Coronary artery (tissue), 2 donors: ENCODE data around the gene ARID2.

ENCODE experiments used
- DNase-seq: peaks from one replicate; pipeline ENCODE4 v3.0.0-alpha.2; 2017; ENCODE audit warnings: low spot score
- H3K27ac ChIP-seq, 2 donors: fragments of 200-600 bp; sonication (generic); one replicate each; pipeline ENCODE4 v1.5.1; 2016 to 2019
- H3K4me3 ChIP-seq: fragments of 200-600 bp; sonication (generic); 2 replicates; pipeline ENCODE4 v1.5.1; 2016; ENCODE audit warnings: mild to moderate bottlenecking, moderate library complexity
- CTCF ChIP-seq: fragments of 200-600 bp; sonication (generic); IDR thresholded peaks from one replicate; pipeline ENCODE4 v1.5.1; 2019; ENCODE audit warnings: antibody characterized with exemption

The ARID2 gene

GRCh38 chr12:45757172-45757571, 27.7 kb downstream of the ARID2 start:
- no peak for DNase-seq
- TF ChIP-seq CTCF: no peak
- Histone ChIP-seq H3K27ac (no peak overlapping the region), H3K4me3 (no peak overlapping the region)

GRCh38 chr12:45760333-45760732, 30.8 kb downstream of the ARID2 start:
- no peak for TF ChIP-seq CTCF
- no peak overlapping the region for H3K4me3 ChIP-seq
- no peak for DNase-seq
- H3K27ac ChIP-seq: no peak overlapping the region

GRCh38 chr12:45762185-45763110, 32.9 kb downstream of the ARID2 start:
- no peak overlapping the region for H3K27ac ChIP-seq
- no peak for TF ChIP-seq CTCF
- no peak for DNase-seq
- H3K4me3 ChIP-seq: no peak overlapping the region

- Histone ChIP-seq H3K27ac (no peak overlapping the region), H3K4me3 (no peak overlapping the region)
- no peak for DNase-seq
- TF ChIP-seq CTCF: no peak
These were observed 33.9 kb downstream of the ARID2 start for GRCh38 chr12:45763381-45763780.

GRCh38 chr12:45768194-45768593, 38.7 kb downstream of the ARID2 start:
- no peak overlapping the region for H3K4me3 ChIP-seq
- no peak for DNase-seq
- TF ChIP-seq CTCF: no peak
- no peak overlapping the region for H3K27ac ChIP-seq

- TF ChIP-seq CTCF: no peak
- Histone ChIP-seq H3K27ac (no peak overlapping the region), H3K4me3 (no peak overlapping the region)
- no peak for DNase-seq
These were observed 44.2 kb downstream of the ARID2 start for GRCh38 chr12:45773747-45774146.
